Endometrial microvascular endothelial cells (primary cell): ENCODE data around the gene RCOR3. TPM values are rescaled to one million over a fixed set of nuclear protein-coding genes. Genes with fewer than 3 reads are reported as not detected.

Experiments used
- in situ Hi-C: cut with HindIII; loops from 2 replicates; pipeline ENCODE4 v1.10.0; 2017; ENCODE audit warnings: low sequenced_read_pairs, low pct_unique_long_range_greater_than_20kb; ENCODE audit errors: inconsistent ontology term
- total RNA-seq: library from RNA; depleted of rRNA; stranded (reverse); fragments of >200 nt; gene quantifications from one replicate; pipeline ENCODE4 v1.2.3, GENCODE V29; 2015; ENCODE audit errors: inconsistent ontology term

The RCOR3 gene
- total RNA-seq, 1 donor from 2014 or later = 13.8 TPM

GRCh38 chr1:211355873-211356272 lies 96.7 kb downstream of the RCOR3 start:
- in situ Hi-C loops = no loop called here

DNA sequence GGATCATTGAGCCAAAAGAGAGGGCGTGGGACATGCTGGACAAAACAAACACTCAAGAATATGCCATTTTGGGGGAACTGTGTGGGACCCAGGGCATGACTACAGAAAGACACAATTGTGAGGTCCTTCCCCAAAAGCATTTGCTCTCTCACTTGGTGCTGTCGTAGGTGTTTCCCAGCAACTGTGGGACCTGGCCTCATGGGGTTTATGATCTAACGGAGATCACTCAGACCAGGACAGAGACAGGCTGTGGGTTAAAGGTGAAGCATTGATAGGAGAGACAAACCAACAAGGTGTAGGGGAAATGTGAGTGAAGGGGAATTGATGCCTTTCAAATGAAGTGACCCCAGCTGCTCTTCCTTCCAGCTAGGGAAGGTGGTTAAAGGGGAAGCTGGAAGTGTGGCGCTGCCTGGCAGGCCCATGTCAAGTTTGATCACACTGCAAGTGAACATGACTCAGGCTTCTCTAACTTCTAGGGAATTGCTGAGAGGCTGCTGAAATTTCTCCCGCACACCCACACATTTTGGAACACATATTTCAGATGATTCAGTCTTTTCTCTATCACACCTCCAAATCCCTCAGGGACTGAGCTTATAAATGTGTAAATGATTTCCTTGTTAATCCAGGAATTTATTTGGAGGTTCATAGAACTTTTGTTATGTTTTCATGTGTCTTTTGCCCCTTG lies 97.7 kb downstream of the RCOR3 start:
- in situ Hi-C loops = no loop called here

- in situ Hi-C loops = no loop called here
Measured at GRCh38 chr1:211358685-211359084, 99.5 kb downstream of the RCOR3 start.

DNA sequence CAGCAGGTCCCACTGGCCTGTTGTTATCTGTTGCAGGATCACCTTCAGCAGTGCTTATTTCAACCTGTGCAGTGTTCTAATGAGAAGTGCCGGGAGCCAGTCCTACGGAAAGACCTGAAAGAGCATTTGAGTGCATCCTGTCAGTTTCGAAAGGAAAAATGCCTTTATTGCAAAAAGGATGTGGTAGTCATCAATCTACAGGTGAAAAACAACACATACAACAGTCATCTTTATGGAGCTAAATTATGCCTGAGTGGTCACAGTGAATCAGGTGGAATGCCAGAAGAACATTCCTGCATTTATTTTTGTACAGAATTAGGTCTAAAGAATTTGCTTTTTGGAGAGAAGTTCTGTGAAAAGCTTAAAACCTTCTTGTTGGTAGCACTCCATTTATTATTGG lies 100.7 kb downstream of the RCOR3 start:
- in situ Hi-C loops = no loop called here

- in situ Hi-C loops = no loop called here
Measured at GRCh38 chr1:211361202-211361601, 102.0 kb downstream of the RCOR3 start.

Other genes with a start within 250 kb of the RCOR3 start
- not detected for gene KCNH1, start 125.2 kb upstream of the RCOR3 start, total RNA-seq
- 2.8 TPM for gene TRAF5, start 67.5 kb downstream of the RCOR3 start, total RNA-seq
- gene RD3, start 232.8 kb downstream of the RCOR3 start, total RNA-seq = not detected